ENCODE measurements around the gene ROR1. TPM values are rescaled to one million over a fixed set of nuclear protein-coding genes. Genes with fewer than 3 reads are reported as not detected.

The ROR1 gene
- total RNA-seq, 4 donors from 2014 or later = 0.73 to 2.6 (median 1.4) TPM

- no peak overlapping the region for H3K4me3 ChIP-seq (replicated peaks in 1 of 3)
- intact Hi-C loops (cut with DNase I) = no loop called here
- no peaks in the 10 kb centered on the region for H3K27me3 ChIP-seq
- H3K27ac ChIP-seq = no peak overlapping the region
- H3K36me3 ChIP-seq = no peaks in the 10 kb centered on the region
- no peak for DNase-seq
- no peaks in the 10 kb centered on the region for H3K4me1 ChIP-seq
- no peak for TF ChIP-seq POLR2A (IDR thresholded peaks at IDR 0.05)
- no peak for TF ChIP-seq CTCF (IDR thresholded peaks at IDR 0.05)
- 88 to 90% methylated on average over 2 of the region's 2 CpGs for WGBS, 2 donors
- no peaks in the 10 kb centered on the region for H3K9me3 ChIP-seq
Observed at GRCh38 chr1:64107632-64108031, 333.8 kb downstream of the ROR1 start.

- 59 to 73% methylated on average over 6 of the region's 6 CpGs for WGBS, 2 donors
- no peak for DNase-seq
- intact Hi-C loops (cut with DNase I) = no loop called here
- H3K36me3 ChIP-seq = no peaks in the 10 kb centered on the region
- no peak overlapping the region for H3K27ac ChIP-seq
- no peaks in the 10 kb centered on the region for H3K4me1 ChIP-seq
- H3K27me3 ChIP-seq = no peaks in the 10 kb centered on the region
- no peaks in the 10 kb centered on the region for H3K9me3 ChIP-seq
- TF ChIP-seq CTCF (IDR thresholded peaks at IDR 0.05) (no peak), POLR2A (IDR thresholded peaks at IDR 0.05) (no peak)
- no peak overlapping the region for H3K4me3 ChIP-seq (replicated peaks in 1 of 3)
Observed at GRCh38 chr1:64110924-64111777, 337.3 kb downstream of the ROR1 start.

- 79 to 82% methylated on average over 3 of the region's 3 CpGs for WGBS, 2 donors
- H3K4me3 ChIP-seq (replicated peaks in 1 of 3) = no peak overlapping the region
- H3K36me3 ChIP-seq = no peaks in the 10 kb centered on the region
- DNase-seq = no peak
- no peaks in the 10 kb centered on the region for H3K9me3 ChIP-seq
- no peak overlapping the region for H3K27ac ChIP-seq
- no peaks in the 10 kb centered on the region for H3K27me3 ChIP-seq
- H3K4me1 ChIP-seq = no peaks in the 10 kb centered on the region
- intact Hi-C loops (cut with DNase I) = no loop called here
- TF ChIP-seq POLR2A (IDR thresholded peaks at IDR 0.05) = no peak
- TF ChIP-seq CTCF (IDR thresholded peaks at IDR 0.05) = no peak
Observed at GRCh38 chr1:64111787-64112186, 338.0 kb downstream of the ROR1 start.

GRCh38 chr1:64112281-64112680 lies 338.5 kb downstream of the ROR1 start:
- TF ChIP-seq CTCF (IDR thresholded peaks at IDR 0.05) (no peak), POLR2A (IDR thresholded peaks at IDR 0.05) (no peak)
- DNase-seq = no peak
- no peaks in the 10 kb centered on the region for H3K4me1 ChIP-seq
- H3K27ac ChIP-seq = no peak overlapping the region
- intact Hi-C loops (cut with DNase I) = no loop called here
- no peaks in the 10 kb centered on the region for H3K36me3 ChIP-seq
- no peaks in the 10 kb centered on the region for H3K27me3 ChIP-seq
- WGBS, 2 donors = 87 to 89% methylated on average over 2 of the region's 2 CpGs
- no peak overlapping the region for H3K4me3 ChIP-seq (replicated peaks in 1 of 3)
- H3K9me3 ChIP-seq = no peaks in the 10 kb centered on the region

- no peaks in the 10 kb centered on the region for H3K9me3 ChIP-seq
- DNase-seq = no peak
- H3K27me3 ChIP-seq = no peaks in the 10 kb centered on the region
- H3K4me3 ChIP-seq (replicated peaks in 1 of 3) = no peak overlapping the region
- TF ChIP-seq CTCF (IDR thresholded peaks at IDR 0.05) (no peak), POLR2A (IDR thresholded peaks at IDR 0.05) (no peak)
- 81 to 83% methylated on average over 5 of the region's 5 CpGs for WGBS, 2 donors
- H3K36me3 ChIP-seq = no peaks in the 10 kb centered on the region
- no peaks in the 10 kb centered on the region for H3K4me1 ChIP-seq
- intact Hi-C loops (cut with DNase I) = no loop called here
- no peak overlapping the region for H3K27ac ChIP-seq
Observed at GRCh38 chr1:64114012-64114525, 340.3 kb downstream of the ROR1 start.

All from thyroid gland (tissue), 4 donors.